HG02938 (cell line): ENCODE data around the gene SLC44A2.

Source experiments
- ATAC-seq: cut with Tn5 transposase; IDR thresholded peaks from one replicate; pipeline ENCODE4 v1.9.1; 2021; ENCODE audit warnings: mild to moderate bottlenecking, moderate library complexity; ENCODE audit not compliant: unreplicated experiment

The SLC44A2 gene

GRCh38 chr19:10625003-10625761 is at the start of gene SLC44A2:
SLC44A2 (plus strand) TSS chr19:10625553; CDS start chr19:10625634, 81 bp downstream.
- no peak for ATAC-seq

- no peak for ATAC-seq
These were observed 47.4 kb upstream of the SLC44A2 start for GRCh38 chr19:10577951-10578350.

- peak; percentile 61 for ATAC-seq
These were observed 44.2 kb upstream of the SLC44A2 start for GRCh38 chr19:10580979-10581631.

- no peak for ATAC-seq
These were observed 43.3 kb upstream of the SLC44A2 start for GRCh38 chr19:10582091-10582490.

- no peak for ATAC-seq
These were observed 42.1 kb upstream of the SLC44A2 start for GRCh38 chr19:10583036-10583776.

GRCh38 chr19:10586396-10586795 is 39.0 kb upstream of the SLC44A2 start:
- no peak for ATAC-seq

- ATAC-seq = no peak
These were observed 38.1 kb upstream of the SLC44A2 start, which contains the start of gene AP1M2 for GRCh38 chr19:10587022-10587838. AP1M2 (minus strand) TSS chr19:10587312; CDS start chr19:10587231, 81 bp downstream.

GRCh38 chr19:10587839-10588150 is 37.6 kb upstream of the SLC44A2 start:
- ATAC-seq = no peak

- no peak for ATAC-seq
These were observed 32.2 kb upstream of the SLC44A2 start for GRCh38 chr19:10593148-10593547.

- ATAC-seq = no peak
These were observed 31.3 kb upstream of the SLC44A2 start for GRCh38 chr19:10593820-10594637.

GRCh38 chr19:10600149-10600548 is 25.2 kb upstream of the SLC44A2 start:
- ATAC-seq = no peak

- no peak for ATAC-seq
These were observed 23.4 kb upstream of the SLC44A2 start for GRCh38 chr19:10601999-10602329.

GRCh38 chr19:10602330-10603083 is 22.8 kb upstream of the SLC44A2 start:
- no peak for ATAC-seq

- ATAC-seq = peak; percentile 46
These were observed 22.1 kb upstream of the SLC44A2 start for GRCh38 chr19:10603084-10603872.

GRCh38 chr19:10603873-10604459 is 21.4 kb upstream of the SLC44A2 start:
- peak; percentile 5 for ATAC-seq

GRCh38 chr19:10604460-10604980 is 20.8 kb upstream of the SLC44A2 start:
- no peak for ATAC-seq

GRCh38 chr19:10611907-10612306 is 13.4 kb upstream of the SLC44A2 start:
- no peak for ATAC-seq

GRCh38 chr19:10612499-10613119 is 12.7 kb upstream of the SLC44A2 start:
- no peak for ATAC-seq
